Fibroblast of skin of abdomen (primary cell): Measurements from ENCODE around the gene OTX2.

Experiments used
- DNase-seq: peaks from one replicate; pipeline ENCODE4 v3.0.0-alpha.2; 2013

OTX2 gene

DNA sequence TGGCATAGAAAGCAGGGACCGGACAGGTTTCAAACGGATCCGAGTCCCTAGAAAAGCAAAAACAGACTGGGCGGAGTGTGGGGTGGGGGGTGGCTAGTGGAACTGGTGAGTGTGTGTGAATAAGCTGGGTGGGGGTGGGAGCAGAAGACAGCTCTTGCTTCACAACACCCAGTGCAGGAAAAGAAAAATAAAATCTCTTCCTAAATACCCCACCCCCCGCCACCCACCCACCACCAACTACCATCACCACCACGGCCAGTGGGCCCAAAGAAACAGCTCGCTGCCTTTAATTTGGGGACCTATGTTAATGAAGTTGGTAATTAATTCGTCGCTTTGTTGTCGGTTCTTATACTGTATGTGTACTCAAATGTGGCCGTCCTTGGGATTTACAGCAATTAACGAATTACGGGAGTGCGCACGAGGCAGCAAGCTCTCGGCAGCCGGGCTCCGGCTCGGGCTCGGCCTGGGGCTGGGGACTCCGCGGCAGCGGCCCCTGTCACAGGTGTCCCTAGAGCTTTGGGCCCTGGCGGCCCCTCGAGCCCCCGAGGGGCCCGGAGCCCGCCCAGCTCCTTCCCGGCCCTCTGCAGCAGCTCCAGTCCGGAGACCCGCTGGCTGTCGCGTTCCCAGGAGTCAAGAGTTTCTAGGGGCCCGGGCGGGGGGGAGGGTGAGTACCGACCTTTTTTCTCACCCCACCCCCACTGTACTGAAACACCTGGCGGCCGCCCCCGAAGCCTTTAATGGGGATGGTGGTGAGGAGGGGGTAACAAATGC lies 1.5 kb upstream of the OTX2 start:
- no peak for DNase-seq

DNA sequence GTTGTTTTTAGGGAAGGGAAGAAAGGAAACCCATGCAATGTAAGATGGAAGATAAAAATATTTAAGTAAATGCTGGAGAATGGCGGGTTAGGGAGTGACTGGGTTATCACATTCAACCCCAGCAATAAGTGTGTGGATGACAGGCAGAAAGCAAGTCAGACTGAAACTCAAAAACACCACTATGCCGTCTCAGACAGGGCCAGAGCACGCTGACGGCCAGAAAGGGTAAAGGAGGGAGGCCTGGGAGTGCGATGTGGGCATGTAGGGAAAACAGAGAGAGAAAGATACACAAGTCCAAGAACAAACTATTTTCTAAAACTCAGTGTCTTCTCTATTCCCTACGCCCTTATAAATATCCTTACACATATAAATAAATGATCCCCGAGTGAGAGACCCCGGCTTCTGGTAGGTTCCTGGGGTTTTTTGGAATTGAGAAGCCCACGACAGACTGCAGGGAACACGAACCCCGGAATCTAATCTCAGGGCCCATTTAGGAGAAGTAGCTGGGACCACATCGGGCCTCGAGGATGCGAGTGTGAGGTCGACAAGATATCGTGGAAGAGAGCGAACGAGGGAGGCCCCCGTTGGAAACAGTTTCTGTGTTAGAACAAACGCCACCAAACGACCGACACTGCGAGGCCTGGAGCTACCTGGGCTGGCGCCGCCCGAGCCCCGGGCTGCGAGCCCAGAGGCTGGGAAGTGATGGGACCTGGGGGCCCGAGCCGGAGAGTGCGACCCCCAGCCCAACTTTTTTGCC lies 735 bp upstream of the OTX2 start:
- no peak for DNase-seq

DNA sequence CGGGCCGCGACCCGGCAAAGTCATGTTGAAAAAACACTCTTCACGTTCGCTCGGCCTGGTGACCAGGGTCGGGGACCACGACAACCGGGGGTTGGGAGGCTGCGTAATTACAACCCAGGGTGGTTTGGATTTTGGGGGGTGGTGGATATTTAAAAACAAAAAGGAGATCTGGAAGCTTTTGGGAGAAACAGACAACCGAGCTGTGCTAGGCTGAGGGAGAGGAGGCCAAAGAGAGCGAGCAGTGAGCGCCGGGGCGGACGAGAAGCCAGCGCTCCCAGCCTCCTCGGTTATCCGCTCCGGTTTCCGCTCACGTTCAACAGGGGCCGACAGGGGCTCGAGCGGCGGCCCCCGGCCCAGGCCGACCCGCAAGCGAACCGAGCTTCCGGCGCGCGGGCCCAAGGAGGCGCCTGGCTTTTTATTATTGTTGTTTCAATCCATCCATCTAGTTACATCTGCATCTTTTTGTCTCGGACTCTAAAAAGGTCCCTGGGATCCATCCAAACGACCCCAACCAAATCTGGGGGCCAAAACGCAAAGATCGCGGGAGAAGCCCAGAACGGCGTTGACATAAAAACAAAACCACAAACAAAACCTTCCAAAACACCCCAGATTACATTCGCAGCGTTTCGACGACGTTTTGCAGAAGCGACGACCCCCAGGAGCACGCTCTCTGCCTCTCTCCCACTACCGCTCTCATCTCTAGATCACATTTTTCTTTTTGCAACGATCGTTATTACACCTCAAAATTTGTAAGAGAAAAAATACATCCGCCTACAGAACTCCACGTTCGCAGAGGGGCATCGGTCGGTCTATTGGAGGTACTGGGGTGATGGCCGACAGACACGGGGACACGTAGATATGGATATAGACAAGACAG lies 771 bp downstream of the OTX2 start:
- no peak for DNase-seq

DNA sequence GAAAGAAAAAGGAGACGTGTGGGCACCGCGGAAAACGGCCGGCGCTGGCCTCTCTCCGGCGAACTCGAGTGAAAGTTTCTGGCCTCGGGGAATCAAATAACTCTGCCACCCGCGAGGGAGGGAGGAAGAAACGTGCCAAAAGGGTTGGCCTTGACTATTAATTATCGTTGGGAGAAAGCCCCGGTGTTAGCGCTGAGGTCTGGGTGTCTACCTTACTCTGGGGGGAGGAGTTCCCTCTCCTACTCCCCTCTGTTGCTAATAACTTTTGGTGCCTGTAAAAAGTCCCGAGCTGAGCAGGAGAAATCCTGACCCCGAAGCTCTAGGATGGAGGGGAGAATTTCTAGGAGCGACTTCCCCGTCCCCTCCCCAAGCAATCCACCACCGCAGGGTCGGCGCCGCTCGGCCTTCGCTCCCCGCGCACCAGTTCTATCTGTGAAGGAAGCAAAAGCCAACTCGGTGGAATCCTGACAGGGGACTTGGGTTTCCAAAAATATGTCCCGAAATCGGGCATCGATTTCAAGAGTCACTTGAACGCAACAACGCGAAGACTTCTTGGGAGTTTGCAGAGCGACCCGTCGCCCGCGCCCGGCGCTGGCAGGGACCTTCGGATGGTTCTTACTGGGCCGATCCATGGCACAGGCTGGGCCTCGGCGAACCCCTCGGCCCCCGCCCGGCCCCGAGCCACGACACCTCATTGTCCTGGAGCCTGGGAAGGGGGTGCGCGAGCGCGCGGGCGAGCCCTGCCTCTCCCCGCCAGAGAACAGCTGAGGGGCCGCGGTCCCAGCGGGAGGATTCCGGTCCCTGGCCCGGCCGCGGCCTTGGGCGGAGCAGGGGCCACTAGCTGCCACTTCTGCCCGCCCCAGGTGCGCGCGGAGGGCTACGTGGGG lies 1.7 kb downstream of the OTX2 start:
- DNase-seq: no peak

DNA sequence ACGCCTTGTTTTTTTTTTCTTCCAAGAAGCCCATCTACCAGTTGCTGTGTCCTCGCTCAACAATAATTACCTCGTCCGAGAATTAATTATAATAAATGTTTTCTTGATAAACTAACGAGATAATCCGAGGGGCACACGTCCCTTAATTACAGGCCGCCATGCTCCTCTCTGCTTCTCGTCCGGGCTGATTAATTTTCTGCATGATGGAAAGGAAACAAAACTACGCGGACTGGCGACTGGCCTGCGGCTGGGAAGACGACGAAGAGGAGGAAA lies 2.2 kb downstream of the OTX2 start:
- no peak for DNase-seq

DNA sequence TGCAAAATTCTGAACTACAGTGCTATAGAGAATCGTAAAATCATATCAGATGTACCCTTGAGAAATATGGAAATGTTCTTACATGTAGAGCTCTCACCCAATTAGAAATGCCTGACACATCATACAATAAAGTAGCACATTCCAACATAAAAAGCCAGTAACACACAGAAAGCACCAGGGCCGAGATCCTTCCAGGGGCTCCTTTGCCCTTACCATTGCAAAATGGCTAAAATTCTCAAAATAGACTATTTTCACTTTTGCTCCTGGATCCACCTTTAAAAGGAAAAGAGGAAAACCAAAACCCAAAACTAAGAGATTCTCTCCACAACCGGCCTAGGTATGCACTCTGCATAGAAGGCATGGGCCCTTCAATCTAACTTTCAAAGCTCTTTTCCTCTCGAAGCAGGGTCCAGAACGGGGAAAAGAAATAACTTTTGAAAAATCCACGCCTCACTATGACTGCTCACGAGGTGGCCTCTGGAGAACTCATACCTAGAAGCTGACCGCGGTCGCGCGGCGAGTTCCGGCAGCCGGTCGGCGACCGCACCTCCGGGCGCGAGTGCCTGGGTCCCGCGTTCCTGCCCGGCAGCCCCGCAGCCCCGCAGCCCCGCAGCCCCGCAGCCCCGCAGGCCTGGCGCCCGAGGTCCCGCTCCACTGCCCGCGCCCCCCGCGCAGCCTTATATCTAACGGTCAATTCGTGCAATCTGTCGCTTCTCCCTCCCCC lies 2.7 kb downstream of the OTX2 start:
- no peak for DNase-seq

DNA sequence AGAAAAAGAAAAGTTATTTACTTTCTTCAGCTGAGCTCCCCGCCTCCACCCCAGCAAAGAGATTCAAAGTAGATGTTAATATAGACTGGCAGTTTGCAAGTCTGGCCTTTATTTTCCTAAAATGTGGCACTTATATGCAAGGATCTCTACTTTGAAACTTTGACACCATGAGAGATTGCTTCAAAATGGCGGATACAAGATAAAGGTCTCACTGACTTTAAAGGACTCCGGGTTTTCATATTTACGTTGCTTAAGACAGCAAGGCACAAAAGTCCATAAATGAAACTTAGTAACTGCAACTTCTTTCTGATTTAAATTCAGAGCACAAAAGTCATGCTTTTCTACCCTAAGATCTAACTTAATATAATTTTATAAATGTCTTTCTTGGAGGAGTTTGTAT lies 3.5 kb downstream of the OTX2 start:
- no peak for DNase-seq

DNA sequence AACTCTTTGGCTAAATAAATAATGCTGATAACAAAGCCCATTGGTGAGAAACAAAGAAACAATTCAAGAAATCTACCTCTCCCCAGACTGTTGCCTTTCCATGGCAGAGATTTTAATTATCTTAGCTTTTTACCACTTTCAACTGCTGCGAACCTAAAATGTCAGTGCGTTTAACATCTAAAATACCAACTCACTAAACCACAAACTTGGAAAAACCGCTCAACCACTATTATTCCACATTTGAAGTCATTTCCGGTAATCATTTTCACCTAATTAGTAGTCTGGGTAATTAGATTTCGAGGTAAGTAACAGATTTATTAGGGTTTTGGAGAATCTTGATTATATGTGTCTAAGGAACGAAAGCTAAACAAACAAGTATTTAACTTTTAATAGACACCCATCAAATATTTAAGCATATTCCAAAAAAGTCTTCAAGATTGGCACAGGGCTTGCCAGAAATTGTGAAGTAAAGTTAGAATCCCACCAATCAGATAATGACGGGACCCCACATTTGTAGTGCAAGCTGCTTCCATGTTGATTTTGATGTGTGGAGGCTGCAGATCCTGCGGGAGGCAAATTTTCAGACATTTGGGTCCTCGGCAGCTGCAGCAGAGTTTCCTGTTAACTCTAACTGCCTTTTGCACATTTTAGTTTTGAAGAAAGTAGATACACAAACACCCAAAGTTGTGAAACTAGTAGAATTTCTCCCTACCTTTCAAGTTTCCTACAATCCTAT lies 4.1 kb downstream of the OTX2 start:
- DNase-seq: no peak

DNA sequence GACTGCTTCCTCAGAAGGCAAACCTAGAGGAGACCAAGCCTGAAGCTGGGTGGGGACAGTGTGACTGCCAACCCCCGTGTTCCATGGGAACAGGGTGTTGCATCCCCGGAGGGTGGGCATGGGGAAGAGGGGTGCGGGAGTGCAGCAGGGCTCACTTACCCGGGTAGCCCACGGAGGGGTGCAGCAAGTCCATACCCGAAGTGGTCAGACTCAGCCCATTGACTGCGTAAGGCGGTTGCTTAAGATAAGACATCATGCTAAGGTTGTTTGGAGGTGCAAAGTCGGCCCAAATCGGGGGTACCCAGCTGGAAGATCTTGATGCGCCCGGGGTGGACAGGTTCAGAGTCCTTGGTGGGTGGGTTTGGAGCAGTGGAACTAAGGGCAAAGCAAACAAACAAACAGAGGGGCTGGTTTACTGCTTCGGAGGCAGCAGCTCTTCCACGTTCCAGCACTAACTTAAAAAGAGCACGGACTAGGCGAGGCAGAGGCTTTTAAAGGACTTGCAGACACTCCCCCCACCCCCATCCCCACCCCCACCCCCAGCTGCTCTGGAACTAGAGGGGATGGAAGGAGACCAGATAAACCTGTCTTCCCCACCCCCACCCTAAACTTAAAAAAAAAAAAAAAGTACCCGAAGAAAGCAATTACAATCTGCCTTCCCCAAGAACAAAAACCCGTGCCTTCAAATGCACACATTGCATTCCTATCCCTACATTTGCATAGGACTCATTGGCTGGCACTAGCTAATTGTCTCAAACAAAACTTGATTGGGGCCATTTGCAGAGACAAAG lies 4.9 kb downstream of the OTX2 start:
- DNase-seq: no peak

DNA sequence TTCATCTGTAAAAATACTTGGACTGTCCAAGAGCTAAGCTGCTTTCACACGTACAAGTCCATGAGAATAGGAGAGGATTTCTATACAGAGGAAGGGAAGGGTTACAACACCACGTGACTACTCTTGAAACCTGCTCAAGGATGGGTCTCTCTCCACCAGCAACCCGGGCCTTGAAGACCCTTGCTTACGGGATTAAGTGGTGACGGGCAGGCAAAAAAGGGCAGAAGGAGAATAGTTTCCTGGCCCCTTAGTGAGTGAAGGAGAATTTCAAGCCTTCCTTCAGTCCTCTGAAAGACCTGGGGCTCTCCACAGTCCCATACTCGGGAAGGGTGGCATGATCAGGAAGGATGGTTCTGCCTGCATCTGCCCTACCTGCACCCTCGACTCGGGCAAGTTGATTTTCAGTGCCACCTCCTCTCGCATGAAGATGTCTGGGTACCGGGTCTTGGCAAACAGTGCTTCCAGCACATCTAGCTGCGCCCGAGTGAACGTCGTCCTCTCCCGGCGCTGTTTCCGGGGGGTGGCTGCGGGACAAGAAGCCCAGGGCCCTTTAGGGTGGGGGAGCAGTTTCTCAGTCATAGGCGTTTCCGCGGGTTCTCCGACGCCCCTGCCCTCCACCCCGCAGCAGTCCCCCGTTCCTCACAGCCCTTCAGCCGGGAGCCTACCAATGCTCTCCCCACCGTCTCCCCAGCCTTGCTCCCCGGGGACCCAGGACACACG lies 6.3 kb downstream of the OTX2 start:
- no peak for DNase-seq

DNA sequence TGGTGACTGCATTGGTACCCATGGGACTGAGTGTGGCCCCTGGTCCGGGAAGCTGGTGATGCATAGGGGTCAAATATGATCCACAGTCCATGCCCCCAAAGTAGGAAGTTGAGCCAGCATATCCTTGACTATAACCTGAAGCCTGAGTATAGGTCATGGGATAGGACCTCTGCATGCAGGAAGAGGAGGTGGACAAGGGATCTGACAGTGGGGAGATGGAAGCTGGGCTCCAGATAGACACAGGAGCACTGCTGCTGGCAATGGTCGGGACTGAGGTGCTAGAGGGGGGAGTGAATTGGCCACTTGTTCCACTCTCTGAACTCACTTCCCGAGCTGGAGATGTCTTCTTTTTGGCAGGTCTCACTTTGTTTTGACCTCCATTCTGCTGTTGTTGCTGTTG lies 8.4 kb downstream of the OTX2 start:
- no peak for DNase-seq

DNA sequence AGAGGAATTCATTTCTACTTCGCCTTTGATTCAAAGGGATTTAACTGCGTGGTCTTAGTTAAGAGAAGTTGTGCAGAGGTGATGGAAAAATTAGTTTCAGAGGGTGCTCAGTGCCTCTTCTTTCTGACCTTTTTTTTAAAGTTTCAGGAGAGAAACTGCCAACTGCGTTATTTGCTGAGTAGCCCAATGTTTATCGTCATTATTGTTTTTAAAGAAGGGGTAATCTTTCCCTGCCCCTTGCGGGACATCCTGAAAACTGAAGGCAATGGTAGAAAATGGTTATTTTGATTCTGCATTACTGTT lies 11.0 kb downstream of the OTX2 start:
- DNase-seq: no peak

DNA sequence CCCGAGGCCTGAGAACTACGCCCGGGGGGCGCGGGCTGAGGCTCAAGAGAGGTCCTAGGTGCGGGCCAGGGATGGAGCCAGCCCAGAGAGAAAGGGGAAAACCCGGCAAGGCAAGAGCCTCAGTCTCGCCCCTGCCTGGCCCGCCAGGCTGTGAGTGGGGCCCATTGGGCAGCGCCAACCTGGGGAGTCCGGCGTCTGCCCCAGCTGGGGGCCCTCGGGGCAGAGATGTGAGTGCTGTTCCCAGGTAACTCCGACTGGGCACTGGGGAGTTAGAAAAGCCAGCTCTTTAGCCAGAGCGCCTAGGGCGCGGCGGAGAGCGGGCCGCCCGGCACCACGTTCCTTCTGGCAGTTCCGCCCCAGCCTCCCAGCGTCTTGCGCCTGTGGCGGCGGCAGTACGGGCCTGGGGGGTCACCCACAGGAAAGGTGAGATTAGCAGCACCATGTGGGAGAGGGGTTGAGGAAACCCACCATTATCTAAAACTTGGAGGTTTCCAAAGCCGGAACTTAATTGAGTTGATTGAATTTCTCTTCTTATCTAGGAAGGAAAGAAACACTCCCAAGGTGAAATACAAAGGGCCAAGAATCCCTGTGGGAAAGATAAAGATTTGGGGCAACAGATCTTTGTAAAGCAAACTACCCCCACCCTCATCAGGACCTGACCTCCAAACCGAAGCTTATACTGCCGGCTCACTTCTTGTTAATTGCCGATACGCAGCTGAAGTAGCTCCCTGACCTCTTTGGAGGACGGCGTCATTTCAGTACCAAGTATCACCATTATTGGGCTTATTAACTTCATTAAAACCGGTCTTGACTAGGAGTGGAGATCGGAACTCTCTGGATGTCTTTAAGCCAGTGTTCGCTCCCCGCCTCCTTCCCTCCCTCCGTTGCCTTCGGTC lies 11.6 kb downstream of the OTX2 start:
- DNase-seq: no peak

DNA sequence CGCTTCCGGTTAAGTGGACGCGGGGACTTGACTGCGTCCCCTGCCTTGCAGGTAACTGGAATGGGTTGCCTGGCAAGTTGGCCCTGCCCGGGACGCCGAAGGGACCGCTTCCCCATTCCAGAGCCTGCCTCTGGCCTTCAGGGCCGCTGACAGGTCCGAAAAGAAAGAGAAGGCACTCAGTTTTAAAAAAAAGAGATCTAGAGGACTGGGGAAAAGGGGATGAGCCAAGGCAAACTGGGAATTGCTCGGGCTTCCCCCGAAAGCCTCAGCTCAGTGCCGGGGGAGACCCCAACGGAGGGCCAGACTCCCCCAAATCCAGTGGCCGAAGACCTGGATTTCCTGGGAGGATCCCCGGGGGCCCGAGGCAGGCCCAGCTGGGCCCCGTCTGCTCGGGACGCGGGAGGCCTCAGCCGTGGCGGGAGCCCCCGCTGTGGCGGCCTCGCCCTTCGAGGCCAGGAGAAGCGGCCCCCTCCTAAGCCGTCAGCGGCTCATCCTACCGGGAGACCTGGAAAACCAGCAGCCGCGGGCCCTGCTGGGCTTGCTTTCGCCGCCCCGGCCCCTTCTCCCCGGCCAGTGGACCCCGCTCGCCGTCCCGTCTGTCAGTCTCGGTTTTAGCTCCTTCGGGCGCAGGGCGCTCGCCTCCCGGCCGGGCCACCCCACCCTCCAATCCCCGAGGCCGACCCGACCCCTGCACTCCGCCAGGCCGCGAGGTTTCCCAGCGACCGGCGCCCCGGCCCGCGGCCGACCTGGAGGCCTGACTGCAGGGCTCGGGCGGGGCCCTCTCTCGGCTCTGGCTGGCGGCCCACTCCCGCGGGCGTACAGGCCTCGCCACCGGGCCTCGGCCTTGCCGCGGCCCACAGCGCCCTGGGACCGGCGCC lies 12.5 kb downstream of the OTX2 start:
- DNase-seq: no peak

DNA sequence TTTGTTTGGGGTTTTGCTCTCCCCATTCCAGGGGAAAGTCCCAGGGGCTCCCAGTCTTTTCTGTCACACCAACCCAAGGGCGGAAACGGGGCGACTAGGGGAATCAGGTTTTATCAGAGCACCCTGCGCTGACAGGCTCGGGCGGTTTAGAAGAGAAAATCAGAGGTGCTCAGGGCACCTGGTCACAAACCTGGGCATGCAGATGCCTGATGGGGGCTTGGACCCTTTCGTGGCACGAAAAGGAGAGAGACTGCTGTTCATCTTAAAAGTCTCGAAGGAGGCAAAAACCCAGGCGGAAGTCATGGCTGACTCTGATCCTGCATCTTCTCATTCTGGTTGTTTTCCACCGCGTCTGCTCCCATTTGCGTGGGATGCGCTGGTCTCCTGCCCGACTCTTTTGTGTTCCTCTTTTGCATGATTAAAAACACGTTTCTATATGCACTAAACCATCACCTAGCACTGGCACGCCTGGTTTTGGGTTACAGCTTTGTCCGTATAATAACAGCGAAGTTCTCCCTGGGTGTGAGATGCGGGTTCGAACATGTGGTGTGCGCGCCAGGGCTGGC lies 13.2 kb downstream of the OTX2 start:
- DNase-seq: no peak

DNA sequence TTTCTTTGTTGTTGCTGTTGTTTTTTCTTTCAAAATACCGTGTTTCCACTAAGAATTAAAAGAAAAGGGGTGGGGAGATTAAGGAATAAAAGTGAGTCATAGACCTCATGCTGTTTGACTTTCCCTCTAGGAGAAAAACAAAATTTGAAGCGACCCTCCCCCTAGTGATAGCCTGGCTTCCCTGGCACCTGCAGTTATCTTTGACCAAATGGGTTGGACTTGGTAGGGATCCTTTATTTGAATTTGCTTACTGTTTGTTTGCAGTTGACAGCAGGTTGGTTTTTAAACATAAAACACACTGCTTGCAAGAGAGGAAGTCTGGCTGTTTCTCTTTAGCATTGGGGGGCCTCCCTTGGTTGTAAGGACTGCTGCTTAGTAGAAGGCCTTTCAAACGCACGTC lies 14.0 kb downstream of the OTX2 start:
- no peak for DNase-seq

DNA sequence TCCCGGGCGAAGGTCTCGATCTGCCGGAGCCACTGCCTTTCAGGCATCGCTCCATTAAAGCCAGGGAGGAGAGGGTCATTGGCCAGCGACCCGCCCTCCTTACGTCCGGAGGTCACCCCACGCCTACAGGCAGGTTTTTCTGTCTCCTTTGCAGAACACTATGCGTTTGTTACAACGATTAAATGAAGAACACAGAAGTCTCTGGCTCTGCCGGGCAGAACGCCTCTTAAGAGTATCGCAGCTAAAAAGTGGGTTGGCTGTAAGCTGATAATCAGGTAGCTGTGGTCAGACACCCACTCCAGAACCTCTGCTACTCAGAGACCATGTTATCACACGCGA lies 15.0 kb downstream of the OTX2 start:
- no peak for DNase-seq
